Activated T-helper 1 cell treated with anti-CD3 and anti-CD28 coated beads, Interleukin-2, amount 50 U/mL, for 16 hours (primary cell): ENCODE results near the gene IQSEC1.

Experiments used
- DNase-seq, 2 donors: peaks; one replicate each; pipeline ENCODE4 v3.0.0-alpha.2; 2020; ENCODE audit warnings: low read depth in 1 of 2, low spot score in 1 of 2

The IQSEC1 gene

DNA sequence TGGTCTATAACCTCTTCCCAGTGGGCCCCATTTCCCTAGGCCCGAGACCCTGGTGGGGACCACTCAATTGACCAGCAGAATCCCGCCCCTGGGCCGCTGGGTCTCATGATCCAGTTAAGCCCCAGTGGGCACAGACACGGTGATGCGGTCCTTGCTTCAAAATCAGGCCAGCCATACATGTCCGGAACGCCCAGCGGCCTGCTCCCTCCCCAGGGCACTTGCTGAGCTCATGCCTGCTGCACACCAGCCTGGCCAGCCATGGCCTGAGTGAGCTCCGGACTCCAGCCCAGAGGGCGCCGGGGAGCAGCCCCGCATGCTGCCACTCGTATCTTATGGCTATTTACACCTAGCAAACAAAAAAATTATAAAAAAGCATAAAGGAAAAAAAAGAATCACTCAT, 34.4 kb upstream of the IQSEC1 start:
- DNase-seq, result no peak

DNA sequence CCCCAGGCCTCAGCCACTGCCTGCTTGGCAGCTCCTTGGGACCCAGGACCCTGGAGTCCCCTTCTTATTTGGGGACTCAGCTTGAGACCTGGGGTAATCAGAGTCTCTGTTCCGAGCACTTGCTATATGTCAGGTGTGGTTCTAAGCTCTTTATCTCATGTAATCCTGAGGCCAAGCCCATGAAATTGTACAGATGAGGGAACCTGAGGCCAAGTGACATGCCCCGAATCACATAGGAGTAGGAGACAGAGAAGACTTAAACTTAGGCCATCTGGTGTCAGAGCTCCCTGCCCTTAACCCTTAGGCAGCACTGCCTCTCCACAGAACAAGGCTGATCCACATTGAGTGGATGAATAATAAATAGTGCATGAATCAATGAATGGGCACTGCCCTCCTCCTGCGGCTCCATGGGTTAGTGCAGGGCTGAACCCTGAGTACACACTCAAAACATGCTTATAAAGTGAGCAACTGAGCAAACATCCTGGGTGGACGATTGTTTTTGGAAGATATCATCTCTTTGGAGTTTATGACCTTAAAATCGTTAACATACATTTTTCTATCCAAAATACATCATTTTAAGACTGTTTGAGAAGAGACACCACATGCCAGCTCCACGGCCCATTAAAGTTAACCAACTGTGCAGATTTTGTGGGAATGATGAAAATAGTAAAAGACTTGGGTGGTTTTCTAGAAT, 33.2 kb upstream of the IQSEC1 start:
- no peak for DNase-seq

DNA sequence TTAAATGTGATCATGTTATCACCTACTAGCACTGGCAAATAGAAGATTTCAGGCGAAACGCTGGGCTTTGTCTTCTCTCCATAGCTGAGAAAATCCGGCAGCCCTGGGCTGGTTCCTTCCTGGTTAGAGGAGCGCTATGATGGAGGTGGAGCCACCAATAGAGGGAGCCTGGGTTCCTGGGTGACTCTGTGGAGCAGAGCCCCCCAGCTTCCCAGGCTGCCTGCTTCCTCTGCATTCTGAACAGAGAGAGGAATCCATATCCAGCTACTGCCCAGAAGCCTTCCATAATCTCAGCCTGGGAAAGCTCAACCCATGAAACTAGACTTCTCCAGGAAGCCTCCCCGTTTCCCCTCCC, 32.6 kb upstream of the IQSEC1 start:
- DNase-seq, result no peak

DNA sequence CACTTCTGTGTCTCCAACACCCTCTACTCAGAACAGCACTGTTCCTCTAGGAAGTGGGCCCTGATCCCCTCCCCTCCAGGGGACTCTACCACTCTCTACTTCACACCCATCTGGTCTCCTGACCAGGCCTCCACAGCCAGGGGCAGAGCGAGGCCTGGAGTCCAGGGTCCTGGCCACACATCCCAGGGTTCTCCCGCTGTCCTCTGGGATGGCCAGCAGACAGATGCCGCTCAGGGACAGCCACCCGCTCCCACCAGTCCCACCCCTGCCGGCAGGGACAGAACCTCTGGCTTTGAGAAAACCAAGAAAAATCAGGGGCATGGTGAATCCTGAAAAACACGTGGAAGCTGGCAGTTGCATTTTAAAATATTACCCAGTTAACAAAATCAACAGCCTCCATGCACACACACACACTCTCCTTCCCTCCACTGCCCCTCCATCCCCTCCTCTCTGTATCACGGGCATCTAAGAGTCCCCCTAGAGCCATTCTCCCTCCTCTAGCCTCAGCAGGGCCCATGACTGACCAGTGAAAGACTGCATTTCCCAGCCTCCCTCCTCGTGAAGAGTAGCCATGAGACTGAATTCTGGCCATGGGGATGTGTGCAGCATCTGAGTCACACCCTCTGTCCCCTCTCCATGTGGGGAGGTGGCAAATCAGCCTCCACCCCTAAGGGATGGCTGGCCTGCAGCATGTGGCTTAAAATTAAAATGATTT, 32.1 kb upstream of the IQSEC1 start:
- no peak for DNase-seq

DNA sequence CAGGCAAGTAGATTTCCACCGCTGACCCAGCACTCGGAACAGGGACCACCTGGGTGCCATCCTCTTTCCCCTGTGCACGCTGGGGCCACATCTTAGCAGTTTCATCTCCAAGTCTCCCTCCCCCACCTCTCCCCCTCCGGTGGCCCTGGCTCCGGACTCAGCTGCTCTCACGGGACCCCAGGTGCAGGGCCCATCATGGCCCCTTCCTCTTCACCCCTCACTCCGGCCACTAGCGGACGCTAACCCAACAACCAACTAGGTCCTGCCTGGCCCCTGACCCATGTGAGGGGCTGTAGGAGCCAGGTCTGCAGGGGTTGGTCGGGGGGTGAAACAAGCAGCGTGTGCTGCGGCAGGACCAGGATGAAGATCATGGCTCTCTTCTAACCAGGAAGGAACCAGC, 31.3 kb upstream of the IQSEC1 start:
- DNase-seq, result no peak

DNA sequence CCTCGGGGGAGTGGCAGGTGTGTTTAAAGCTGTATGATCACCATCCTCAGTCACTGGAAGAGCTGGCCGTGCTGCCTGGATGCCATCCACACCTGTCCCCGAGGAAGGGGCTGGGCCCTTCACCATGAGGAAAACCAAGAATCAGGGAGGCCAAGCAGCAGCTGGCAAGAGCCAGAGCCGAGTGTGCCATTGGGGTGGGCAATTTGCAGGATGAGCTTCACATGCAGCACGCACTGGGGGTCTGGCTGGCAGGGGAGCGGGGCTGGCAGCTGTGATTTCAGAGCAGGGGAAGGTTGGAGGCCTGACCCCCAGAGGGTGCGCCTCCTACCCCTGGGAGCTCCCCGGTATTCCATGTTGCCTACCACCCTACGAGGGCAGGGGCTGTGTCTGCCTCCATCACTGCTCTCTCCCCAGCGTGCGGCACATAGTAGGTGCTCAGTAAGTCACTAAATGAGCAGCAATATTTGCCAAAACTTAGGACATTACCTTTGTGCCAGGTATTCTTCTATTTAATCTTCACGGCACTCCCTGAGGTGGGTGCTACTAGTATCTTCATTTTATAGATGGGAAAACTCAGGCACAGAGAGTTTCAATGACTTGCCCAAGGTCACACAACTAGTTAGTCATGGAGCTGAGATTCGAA, 30.3 kb upstream of the IQSEC1 start:
- DNase-seq, result no peak

DNA sequence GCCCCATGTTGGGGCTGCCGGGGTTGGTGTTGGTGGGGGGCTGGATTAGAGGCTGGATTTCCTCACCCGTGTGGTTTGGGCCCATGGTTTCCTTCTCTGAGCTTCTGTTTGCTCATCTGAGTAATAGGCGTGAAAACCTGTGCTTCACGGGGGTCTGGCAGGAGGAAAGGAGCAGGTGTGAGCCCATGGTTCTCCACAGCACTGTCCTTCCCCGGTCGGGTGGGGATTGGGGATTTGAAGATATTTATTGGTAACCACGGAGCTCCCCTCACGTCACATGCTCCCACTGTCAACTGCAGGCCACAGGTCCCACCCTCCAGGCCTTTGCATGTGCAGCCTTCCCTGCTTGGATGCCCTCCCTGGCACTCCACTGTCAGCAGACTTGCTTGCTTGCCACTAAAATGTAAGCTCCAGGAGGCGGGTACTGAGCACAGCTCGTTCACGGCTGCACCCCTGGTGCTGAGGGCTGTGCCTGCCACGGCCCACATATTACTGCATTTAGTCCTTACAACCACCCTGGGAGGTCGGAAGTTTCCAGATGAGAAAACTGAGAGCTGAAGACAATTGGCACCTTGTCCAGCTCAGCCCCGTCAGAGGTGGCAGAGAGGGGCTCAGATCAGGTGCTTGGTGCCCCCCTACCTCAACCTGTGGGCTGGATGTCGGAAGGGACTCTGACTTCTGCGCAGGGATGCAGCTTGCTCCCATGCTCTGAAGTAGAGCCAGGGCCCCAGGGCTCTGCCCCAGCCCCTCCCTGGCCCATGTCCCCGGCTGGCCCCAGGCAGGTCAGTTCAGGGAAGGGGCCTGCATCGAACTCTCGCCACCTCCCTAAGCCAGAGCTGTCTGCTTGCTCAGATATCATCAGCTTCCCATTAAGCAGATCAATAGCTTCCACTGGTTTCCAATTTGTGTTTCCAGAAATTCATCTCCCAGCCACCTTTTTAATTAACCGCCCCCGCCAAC, 29.4 kb upstream of the IQSEC1 start:
- no peak for DNase-seq

DNA sequence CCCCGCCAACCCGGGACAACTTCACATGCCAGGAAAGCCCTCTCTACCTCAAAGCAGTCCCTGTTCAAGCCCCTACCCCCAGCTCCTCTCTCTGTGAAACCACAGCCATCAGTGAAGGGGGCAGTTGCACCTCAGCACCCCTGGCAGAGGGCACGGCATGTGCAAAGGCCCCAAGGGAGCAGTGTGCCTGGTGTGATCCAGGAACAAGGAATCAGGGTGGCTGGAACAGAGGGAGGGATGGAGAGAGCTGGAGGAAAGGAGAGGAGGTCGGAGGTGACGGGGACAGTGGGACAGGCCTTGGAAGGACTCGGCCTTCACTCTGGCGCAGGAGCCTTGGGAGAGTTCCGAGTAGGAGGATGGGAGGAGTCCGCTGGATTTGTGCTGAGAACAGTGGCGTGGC, 26.5 kb upstream of the IQSEC1 start:
- no peak for DNase-seq

DNA sequence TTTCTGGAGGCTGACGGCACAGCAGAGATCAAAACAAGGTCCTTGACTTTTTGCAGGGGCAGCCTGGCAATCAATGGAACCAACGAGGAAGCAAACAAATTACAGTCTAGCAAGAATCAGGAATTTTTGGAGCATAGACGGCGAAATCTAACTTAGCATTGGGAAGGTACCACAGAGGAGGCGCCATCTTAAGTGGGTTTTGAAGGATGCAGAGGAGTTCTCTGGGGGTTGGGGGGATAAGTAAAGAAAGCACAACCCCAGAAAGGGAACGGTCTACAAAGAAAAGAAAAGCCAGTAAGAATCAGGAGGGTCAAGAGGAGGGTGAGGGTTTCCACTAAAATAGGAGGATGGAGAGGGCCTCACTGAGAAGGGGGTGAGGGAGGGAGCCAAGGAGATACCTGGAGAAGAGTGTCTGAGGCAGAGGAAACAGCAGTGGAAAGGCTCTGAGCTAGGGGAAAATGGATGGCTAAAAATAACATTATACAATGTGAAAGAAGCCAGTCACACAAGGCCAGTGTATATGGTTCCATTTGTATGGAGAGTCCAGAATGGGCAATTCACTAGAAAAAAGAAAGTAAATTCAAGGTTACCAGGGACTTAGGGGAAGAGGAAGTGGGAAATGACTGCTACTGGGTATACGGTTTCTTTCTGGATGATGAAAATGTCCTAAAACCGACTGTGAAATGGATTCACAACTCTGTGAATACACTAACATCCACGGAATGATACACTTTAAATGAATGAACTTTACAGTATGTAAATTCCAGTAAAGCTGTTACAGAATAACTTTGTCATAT, 25.2 kb upstream of the IQSEC1 start:
- DNase-seq, result no peak

DNA sequence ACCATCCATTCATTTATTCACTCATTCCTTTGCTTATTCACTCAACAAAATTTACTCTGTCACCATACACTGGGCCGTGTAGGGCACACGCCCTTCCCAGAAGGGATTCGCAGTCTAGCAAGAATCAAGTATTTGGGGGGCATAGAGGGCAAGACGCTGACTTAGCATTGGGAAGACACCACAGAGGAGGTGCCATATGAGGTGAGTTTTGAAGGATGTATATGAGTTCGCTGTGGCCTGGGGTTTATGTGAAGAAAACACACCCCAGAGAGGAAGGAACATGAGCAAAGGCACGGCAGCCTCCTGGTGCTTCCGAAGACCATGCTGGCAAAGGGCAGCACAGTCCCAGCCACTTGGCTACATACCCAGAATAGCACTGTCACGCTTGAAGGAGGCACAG, 23.1 kb upstream of the IQSEC1 start:
- no peak for DNase-seq

DNA sequence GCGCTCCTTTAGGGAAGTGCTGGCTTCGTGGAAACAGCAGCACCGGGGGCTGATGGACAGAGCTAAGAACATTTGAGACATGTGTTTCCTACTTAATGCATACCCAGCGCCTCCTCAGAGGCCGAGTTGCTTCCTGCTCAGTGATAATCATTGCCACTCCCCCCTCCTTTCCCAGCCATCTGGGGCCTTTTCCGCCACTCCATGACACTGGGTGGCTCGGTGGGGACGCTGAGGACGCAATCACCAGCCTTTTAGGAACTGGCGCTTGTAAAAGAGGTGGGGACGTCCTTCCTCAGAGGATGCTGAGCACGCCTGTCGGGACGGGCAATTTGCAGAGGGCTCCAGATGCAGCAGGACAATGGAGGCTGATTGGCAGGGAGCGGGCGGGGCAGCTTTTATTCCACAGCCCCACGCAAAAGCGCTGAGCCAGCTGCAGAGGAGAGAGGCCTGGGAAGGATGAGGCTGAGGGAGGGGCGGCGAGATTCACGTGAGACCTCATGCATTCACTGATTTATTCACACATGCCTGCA, 22.2 kb upstream of the IQSEC1 start:
- DNase-seq, result no peak

DNA sequence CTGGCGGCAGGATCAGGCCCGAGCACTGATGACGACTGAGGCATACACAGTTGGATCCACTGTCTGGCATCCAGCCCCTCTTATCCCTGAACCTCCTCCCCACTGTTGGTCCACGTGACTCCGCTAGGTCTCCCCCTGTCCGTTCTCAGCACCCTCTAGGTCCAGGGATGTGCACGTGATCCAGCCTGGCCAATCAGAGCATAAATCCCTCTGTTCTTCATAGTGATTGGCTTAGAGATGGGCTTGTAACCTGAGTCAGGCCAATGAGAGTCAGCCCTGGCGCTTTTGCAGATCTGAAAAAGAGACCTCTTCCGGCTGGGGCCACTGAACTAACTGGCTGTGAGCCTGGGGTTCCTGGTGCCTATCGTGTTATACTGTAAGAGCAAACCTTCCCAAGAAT, 20.5 kb upstream of the IQSEC1 start:
- no peak for DNase-seq

DNA sequence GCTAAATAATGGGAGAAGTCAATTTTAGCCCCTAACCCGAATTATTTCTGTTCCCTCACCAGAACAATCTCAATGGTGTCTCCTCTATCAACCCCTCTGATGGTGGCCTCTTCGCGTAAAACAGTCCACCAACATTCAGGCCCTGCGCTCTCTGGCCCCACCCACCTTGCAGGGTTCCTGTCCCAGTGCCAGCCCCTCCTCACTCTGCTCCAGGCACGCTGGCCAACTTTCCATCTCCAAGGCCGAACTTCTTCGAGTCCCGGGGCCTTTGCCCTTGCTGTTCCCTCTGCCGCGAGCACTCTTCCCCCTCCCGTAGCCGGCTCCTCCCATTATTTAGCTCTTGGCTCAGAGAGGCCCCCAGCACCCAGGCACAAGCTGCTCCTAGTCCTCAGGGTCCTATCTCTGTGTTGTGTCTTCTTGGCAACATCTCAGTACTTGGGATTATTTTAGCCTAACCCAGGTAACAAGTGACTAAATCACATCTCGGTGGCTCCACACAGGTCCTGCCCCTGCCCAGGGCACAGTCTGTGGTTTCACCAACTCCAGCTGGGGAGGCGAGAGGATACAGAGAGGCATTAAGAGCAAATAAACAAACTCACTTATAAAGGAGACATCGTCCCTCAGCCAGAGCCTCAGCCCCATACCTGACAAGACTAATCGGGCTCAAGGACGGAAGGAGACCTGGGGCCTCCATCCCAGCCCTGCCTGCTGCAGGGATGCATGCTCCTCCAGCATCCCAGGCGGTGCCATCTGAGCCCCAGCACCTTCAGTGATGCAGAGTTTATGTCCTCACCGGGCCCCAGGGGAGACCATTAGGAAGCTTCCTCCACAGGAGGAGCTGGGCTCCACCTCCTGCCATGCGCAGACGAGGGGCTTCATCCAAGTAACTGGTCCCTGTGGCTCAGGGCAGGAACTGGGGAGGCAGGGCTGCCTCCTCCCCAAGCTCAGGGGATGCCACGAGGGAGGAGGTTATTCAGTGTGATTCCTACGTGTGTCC, 19.7 kb upstream of the IQSEC1 start:
- no peak for DNase-seq

DNA sequence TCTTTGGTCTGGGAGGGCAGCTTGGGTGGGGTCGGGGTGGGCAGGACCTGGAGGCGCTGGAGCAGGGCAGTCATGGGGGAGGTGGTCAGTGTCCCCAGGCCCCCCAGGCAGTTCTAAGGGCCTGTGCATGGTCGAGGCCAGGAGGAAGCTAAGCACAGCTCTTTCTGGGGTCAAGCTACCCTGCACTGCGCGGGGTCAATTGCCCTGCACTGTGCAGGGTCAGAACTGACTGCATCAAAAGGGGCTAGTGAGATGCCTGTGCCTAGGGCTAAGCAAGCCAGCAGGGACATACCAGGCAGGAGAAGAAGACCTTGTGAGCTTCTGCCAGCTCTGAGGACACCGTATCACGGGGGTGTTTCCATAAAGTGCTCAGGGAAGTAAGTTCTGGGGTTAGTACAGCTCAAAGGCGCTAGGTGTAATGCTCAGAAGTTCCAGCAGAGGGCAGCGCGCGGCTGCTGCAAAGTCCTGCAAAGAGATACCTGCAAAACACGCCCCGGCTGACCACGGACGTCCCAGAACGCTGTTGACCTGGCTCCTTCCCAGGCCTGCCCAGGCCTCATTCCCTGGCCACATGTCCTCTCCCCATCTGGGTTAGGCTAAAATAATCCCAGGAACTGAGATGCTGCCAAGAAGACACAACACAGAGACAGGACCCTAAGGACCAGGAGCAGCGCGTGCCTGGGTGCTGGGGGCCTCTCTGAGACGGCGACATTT, 18.8 kb upstream of the IQSEC1 start:
- peak; percentile 63 to 73 for DNase-seq

DNA sequence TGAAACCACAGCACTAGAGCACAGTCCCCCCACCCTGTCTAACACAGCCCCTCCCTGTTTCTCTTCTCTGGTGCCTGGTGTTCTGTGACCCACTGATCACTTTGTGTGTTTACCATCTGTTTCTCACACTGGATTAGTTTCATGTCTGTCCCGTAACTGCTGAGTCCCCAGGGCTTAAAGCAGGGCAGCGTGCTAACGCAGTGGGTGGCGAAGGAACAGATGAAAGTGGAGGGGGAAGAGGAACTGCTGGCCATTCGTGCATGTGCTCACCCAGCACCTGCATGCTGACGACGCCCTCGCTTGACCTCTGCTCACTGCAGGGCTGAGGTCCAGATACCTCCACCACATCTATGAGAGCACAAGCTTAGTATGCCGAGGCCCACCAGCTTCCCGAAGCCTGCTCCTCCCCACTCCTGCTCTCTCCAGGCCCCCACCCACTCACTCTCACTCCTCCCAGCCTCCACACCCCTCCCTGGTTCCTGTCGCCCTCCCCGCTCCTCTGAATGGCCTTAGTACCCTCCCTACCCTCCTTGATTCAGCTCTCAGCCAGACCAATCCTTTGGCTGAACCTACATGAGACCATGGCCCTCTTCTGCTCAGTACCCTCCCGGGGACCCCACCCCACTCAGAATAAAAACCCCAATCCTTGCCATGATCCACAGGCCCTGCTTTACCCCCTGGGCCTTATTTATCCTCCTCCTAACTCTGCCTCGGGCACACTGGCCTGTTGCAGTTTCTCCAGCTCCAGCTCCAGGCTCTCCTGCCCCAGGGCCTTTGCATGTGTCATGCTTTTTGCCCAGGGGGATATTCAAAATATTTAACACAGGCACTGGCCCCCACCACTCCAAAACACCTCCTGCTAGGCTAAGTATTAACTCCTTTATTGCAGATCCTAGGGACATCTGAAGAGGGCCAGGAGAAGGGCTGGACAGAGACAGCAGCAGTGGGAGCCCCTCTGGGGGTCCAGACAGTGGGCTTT, 15.1 kb upstream of the IQSEC1 start:
- DNase-seq, result no peak

DNA sequence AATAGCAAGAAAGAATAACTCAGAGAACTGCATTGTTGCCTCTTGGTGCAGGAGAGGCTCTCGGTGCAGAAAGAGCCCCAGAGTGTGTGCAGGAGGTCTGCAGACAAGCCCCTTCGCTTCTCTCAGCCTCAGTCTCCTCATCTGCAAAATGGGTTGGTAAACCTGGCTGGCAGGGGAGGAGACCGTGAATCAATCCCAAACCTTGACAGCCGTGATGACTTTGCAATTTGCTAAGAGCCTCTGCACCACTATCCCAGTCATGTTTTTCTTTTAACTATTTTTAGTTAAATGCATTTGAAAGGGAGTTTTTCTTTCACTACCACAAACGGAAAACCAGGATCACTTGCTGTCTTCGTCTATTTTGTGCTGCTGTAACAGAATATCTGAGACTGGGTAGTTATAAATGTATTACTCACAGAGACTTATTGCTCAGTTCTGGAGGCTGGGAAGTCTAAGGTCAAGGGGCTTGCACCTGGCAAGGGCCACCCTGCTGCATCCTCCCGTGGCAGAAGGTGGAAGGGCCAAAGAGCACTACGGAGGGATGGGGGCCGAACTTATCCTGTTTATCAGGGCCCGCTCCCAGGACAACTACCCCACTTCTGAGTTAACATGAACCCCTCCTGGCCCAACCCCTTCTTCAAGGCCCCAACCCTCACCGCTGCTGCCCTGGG, 14.2 kb upstream of the IQSEC1 start:
- no peak for DNase-seq

DNA sequence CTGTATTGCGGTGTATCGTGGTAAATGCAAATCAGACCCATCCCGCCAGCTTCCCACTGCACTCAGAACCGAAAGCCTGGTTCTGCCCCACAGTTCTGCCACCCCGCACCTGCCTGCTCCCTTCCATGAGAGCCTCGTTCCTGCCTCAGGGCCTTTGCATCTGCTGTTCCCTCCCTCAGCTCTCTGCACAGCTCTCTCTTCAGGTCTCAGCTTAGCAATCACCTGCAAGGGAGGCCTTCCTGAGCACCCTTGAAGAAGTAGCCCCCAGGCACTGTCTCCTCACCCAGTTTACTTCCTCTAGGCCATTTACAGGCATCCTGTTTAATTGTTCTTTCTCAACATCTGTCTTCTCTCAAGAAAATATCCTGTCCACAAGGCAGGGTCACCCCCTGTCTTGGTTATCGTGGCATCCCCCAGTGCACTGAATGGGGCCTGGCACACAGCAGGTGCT, 13.3 kb upstream of the IQSEC1 start:
- DNase-seq, result no peak
